GM21786 (cell line): Measurements from ENCODE around the gene ANO1.

Source experiments
- ATAC-seq: cut with Tn5 transposase; IDR thresholded peaks from one replicate; pipeline ENCODE4 v1.9.1; 2021; ENCODE audit not compliant: unreplicated experiment

ANO1 gene

GRCh38 chr11:70233034-70233433 lies 154.9 kb downstream of the ANO1 start:
- ATAC-seq = no peak

- ATAC-seq = no peak
Observed at GRCh38 chr11:70233511-70233934, 155.4 kb downstream of the ANO1 start.

- ATAC-seq = no peak
Observed at GRCh38 chr11:70233962-70234361, 155.8 kb downstream of the ANO1 start.
